GM21619 (cell line): ENCODE measurements around the gene MRPS35.

Source experiments
- ATAC-seq: cut with Tn5 transposase; IDR thresholded peaks from one replicate; pipeline ENCODE4 v1.9.1; 2021; ENCODE audit not compliant: unreplicated experiment

Gene MRPS35

GRCh38 chr12:27802936-27803335 is 92.3 kb downstream of the MRPS35 start:
- ATAC-seq: no peak

- no peak for ATAC-seq
These were observed 94.6 kb downstream of the MRPS35 start for GRCh38 chr12:27805238-27805637.
